HG03196 (cell line): Measurements from ENCODE around the gene CHAF1B.

ENCODE experiments used
- ATAC-seq: cut with Tn5 transposase; IDR thresholded peaks from one replicate; pipeline ENCODE4 v1.9.1; 2021; ENCODE audit not compliant: unreplicated experiment

CHAF1B gene

DNA sequence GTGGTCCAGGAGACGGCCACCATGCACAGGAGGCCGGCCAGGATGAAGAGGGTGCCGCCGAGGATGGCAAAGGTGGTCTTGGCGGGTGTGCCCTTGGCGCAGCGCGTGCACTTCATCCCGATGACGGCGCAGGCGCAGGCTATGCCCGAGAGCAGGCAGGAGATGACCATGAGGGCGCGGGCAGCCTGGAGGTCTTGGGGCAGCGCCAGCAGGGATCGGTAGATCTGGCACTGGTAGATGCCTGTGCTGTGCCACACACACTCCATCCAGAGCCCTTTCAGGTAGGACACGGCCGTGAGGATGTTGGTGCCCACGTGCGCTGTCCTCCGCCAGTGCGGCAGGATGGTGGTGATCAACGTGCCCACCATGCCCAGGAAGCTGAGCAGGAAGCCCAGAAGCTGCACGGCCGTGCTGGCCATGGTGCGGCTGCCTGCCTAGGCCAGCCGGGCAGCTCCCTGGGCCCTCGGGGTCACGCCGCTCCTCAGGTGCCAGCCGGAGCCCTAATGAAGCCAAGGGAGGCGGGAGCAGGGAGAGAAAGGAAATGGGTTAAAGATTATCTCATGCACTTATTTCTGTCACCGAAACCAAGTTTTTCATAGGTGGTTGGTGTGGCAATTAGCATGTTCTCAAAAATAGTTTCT is 76.2 kb downstream of the CHAF1B start:
- no peak for ATAC-seq

DNA sequence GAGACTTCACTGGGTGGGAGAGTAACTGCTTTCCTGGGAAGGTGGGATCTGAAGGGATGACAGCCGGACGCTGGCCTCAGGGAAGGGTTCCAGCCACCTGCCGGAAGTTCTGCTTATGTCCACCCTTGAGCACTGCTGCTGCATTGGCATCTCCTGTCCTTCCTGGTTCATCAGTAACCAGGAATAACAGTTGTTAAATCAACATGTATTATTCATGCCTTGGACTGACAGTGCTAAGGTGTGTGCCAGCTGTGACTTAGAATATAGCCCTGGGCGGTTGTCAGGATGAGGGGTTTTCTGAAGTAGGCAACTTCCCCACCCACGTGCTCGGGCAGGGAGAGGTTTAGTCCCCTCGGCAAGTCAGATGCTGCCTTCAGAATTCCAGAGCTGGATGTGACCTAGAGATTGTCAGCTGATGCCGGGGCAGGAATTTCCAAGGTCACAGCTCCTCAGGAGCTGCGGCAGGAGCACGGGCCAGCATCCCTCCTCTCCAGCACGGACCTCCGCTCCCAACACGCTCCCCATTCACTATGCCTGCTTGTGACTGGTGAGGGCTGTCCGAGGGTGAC is 76.8 kb downstream of the CHAF1B start:
- no peak for ATAC-seq

DNA sequence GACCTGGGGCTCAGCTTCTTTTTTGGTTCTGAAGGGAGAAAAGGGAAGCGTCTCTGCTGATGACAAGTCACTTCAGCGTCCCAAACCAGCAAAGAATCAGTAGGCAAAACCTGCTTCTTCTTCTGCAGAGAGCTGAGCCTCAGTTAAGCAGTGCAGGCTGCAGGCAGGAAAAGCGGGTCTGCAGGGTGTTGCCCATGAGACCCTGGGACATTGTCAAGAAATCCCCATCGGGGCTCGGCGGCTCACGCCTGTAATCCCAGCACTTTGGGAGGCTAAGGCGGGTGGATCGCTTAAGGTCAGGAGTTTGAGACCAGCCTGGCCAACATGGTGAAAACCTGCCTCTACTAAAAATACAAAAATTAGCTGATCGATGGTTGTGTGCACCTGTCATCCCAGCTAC is 78.0 kb downstream of the CHAF1B start:
- ATAC-seq, result no peak

DNA sequence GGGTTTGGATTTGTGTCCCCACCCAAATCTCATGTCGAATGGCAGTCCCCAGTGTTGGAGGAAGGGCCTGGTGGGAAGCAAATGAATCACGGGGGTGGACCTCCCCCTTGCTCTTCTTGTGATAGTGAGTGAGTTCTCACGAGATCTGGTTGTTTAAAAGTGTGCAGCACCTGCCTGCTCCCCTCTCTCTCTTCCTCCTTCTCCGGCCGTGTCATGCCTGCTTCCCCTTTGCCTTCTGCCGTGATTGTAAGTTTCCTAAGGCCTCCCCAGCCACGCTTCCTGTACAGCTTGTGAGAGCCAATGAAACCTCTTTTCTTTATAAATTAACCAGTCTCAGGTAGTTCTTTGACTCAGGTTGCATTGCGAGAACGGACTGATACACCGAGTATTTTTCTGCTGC is 78.8 kb downstream of the CHAF1B start:
- ATAC-seq, result no peak

DNA sequence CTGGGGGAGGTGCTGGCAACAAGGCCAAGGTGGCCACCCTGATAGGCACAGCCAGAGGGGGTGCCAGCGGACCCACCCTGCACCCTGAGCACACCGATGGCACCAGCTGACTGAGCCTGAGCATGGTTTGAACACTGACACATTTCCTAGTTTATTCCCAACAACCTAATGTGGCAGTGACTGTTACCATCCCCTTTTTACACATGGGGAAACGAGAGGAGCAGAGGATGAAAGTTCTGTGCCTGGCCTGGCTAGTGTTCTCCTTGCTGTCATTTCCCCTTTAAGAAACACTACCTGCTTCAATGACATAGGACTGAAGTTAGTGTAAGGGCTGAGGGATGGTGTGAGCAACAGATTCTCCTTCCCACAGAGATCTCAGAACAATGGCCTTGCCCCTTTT is 79.4 kb downstream of the CHAF1B start:
- ATAC-seq, result no peak

GRCh38 chr21:36465478-36465877 is 80.3 kb downstream of the CHAF1B start:
- ATAC-seq, result no peak

GRCh38 chr21:36466061-36466511 is 80.9 kb downstream of the CHAF1B start:
- no peak for ATAC-seq
